Heart left ventricle (tissue), 16 donors: ENCODE results near the gene PRAMEF25. TPM values are rescaled to one million over a fixed set of nuclear protein-coding genes. Genes with fewer than 3 reads are reported as not detected.
"Not testable (repeated sequence)": the region's sequence is repeated elsewhere in the genome, so short reads cannot be mapped to it uniquely, and the experiment has no call there.

Source experiments
- ATAC-seq, 4 donors: fragments of 200-7000 bp; cut with Tn5 transposase; one replicate each; pipeline ENCODE4 v1.9.1; 2020 to 2022; ENCODE audit warnings: moderate library complexity in 4 of 4, mild to moderate bottlenecking in 3 of 4, moderate number of reproducible peaks in 1 of 4
- DNase-seq, 5 donors: peaks; one replicate each; pipeline ENCODE4 v3.0.0-alpha.2; 2020
- H3K27ac ChIP-seq, 12 donors: fragments of 200-600 bp; sonication (generic) in 4 of 12; one replicate each; pipeline versions ENCODE4 v1.5.0 to v1.8.0; 2016 to 2022; ENCODE audit warnings: mild to moderate bottlenecking in 2 of 12
- H3K27me3 ChIP-seq, 9 donors: fragments of 200-600 bp; sonication (generic) in 2 of 9; one replicate each; pipeline versions ENCODE4 v1.5.1 to v1.8.0; 2016 to 2022; ENCODE audit warnings: mild to moderate bottlenecking in 3 of 9
- H3K36me3 ChIP-seq, 9 donors: fragments of 200-600 bp; sonication (generic) in 2 of 9; one replicate each; pipeline versions ENCODE4 v1.5.0 to v1.8.0; 2018 to 2022; ENCODE audit warnings: mild to moderate bottlenecking in 2 of 9
- H3K4me1 ChIP-seq, 12 donors: fragments of 200-600 bp; sonication (generic) in 4 of 12; one replicate each; pipeline versions ENCODE4 v1.5.0 to v1.8.0; 2016 to 2022; ENCODE audit warnings: mild to moderate bottlenecking in 3 of 12
- H3K4me3 ChIP-seq, 12 donors: fragments of 200-600 bp; sonication (generic) in 4 of 12; one replicate each; pipeline versions ENCODE4 v1.5.0 to v1.8.0; 2017 to 2022; ENCODE audit warnings: mild to moderate bottlenecking in 9 of 12, moderate library complexity in 4 of 12
- H3K9me3 ChIP-seq, 12 donors: fragments of 200-600 bp; sonication (generic) in 4 of 12; one replicate each; pipeline versions ENCODE4 v1.5.0 to v1.8.0; 2016 to 2022; ENCODE audit warnings: mild to moderate bottlenecking in 1 of 12
- WGBS, 4 donors: extraction: QIAGEN DNeasy Blood & Tissue Kit in 2 of 4; methylation state at CpG; one replicate each; pipeline versions ENCODE4 v1.1.5 to v1.1.7; 2013 to 2018; 5-methylcytosine and 5-hydroxymethylcytosine counted together
- intact Hi-C, 10 donors: fragments of 100-400 bp; cut with DNase I; formaldehyde crosslinking; loops; one replicate each; pipeline versions ENCODE4 v1.11.1 to v1.14.2; 2022
- long read RNA-seq, 3 donors: library from polyadenylated mRNA; unstranded; transcript quantifications; one replicate each; pipeline ENCODE4 v2.0.0, GENCODE V29; 2020 to 2021
- polyA plus RNA-seq, 2 donors: library from polyadenylated mRNA; stranded (reverse); fragments of 200-250 nt; gene quantifications; one replicate each; pipeline ENCODE4 v1.2.3, GENCODE V29; 2013
- total RNA-seq, 9 donors: library from RNA; depleted of rRNA in 2 of 9; stranded (reverse); fragments of >200 nt in 2 of 9; fragmentation: NEBNext Ultra II Directional in 3 of 9; extraction: Animal tissue kit (Norgen Biotek cat#: 25700) in 3 of 9; gene quantifications; one replicate each; pipeline versions ENCODE4 v1.1.0 to v1.2.4, GENCODE V29; 2016 to 2023
- donor health status: ischemic (EF 13 %, LVEDD 7.1; RV severe dilation, severe dysfunction).
- donor health status: healthy with polysubstance abuse.
- donor health status: DM: no; HTN: yes; CAD: no.
- donor health status: DM: no; HTN: no; CAD: no.
- donor health status: ischemic (EF 25% LVEDD 6.9; RV normal size, moderate dysfunction).
- donor health status: ischemic (EF 25% LVEDD 5.7; RV mildly dilated, moderate dysfunction).
- donor health status: healthy.
- donor health status: DM: yes; HTN: yes; CAD: no.
- donor health status: ischemic (EF 35%, LVEDD 5.7; RV mildly dilated, moderate dysfunction).
- donor health status: nonischemic (EF 11% LVEDD 7.7; RV severe dilation, severe dysfunction).
- donor health status: DM: yes; HTN: yes; CAD: no.
- donor health status: PGD.
- donor health status: ischemic (EF 29% LVEDD 5.4; RV normal size, mild dysfunction).
- donor health status: nonischemic (EF 23%, LVEDD 6.1; RV moderate dilation, normal function).

The PRAMEF25 gene
- total RNA-seq (not detected), polyA plus RNA-seq (not detected)
- long read RNA-seq, donor 1 = 0 reads
- long read RNA-seq, donor 2 = 0 reads
- long read RNA-seq, donor 3 = 0 reads

GRCh38 chr1:13070474-13070873 lies at the start of gene PRAMEF25:
Gene PRAMEF25 (plus strand): TSS chr1:13070774. CDS start chr1:13073694, 2,920 bp downstream.
- H3K36me3 ChIP-seq, H3K4me1 ChIP-seq, ATAC-seq, H3K9me3 ChIP-seq, intact Hi-C loops, H3K27me3 ChIP-seq, H3K4me3 ChIP-seq, DNase-seq, H3K27ac ChIP-seq: not testable (repeated sequence)
- WGBS, 4 donors = no CpG with 5 or more reads among the region's 4 CpGs

GRCh38 chr1:13056475-13056874 lies 14.1 kb upstream of the PRAMEF25 start, which contains the start of gene PRAMEF27:
Gene PRAMEF27 (minus strand): TSS chr1:13056575. CDS start chr1:13053659, 2,916 bp downstream.
- DNase-seq, H3K27ac ChIP-seq, H3K9me3 ChIP-seq, H3K36me3 ChIP-seq, intact Hi-C loops, H3K4me3 ChIP-seq, H3K27me3 ChIP-seq, H3K4me1 ChIP-seq, ATAC-seq: not testable (repeated sequence)
- WGBS, 4 donors = 65 to 75% (median 70%) methylated on average over 3 of the region's 3 CpGs

- H3K4me3 ChIP-seq, H3K4me1 ChIP-seq, H3K27ac ChIP-seq, H3K9me3 ChIP-seq, intact Hi-C loops, DNase-seq, H3K36me3 ChIP-seq, ATAC-seq: not testable (repeated sequence)
- 88 to 90% (median 89%) methylated on average over 6 of the region's 6 CpGs for WGBS, 4 donors
- peaks cover 0 to 13% (median 0%) of the 10 kb centered on the region in 9 donors for H3K27me3 ChIP-seq
Measured at GRCh38 chr1:13116754-13117153, 46.2 kb downstream of the PRAMEF25 start, which contains the start of gene HNRNPCL2. Gene HNRNPCL2 (minus strand): TSS chr1:13116854. CDS start chr1:13116400, 454 bp downstream.

Other genes with a start within 250 kb of the PRAMEF25 start
- gene PRAMEF11, start 239.4 kb upstream of the PRAMEF25 start, total RNA-seq = not detected
- not detected for gene PRAMEF11, start 239.4 kb upstream of the PRAMEF25 start, polyA plus RNA-seq
- gene HNRNPCL1, start 222.1 kb upstream of the PRAMEF25 start, total RNA-seq = not detected
- gene HNRNPCL1, start 222.1 kb upstream of the PRAMEF25 start, polyA plus RNA-seq = not detected
- not detected for gene PRAMEF2, start 213.7 kb upstream of the PRAMEF25 start, total RNA-seq
- not detected for gene PRAMEF2, start 213.7 kb upstream of the PRAMEF25 start, polyA plus RNA-seq
- gene PRAMEF4, start 184.6 kb upstream of the PRAMEF25 start, total RNA-seq = not detected
- not detected for gene PRAMEF4, start 184.6 kb upstream of the PRAMEF25 start, polyA plus RNA-seq
- gene PRAMEF10, start 172.5 kb upstream of the PRAMEF25 start, total RNA-seq = not detected
- not detected for gene PRAMEF10, start 172.5 kb upstream of the PRAMEF25 start, polyA plus RNA-seq
- gene PRAMEF7, start 154.2 kb upstream of the PRAMEF25 start, total RNA-seq = not detected
- gene PRAMEF7, start 154.2 kb upstream of the PRAMEF25 start, polyA plus RNA-seq = not detected
- gene PRAMEF6, start 123.2 kb upstream of the PRAMEF25 start, total RNA-seq = not detected
- gene PRAMEF6, start 123.2 kb upstream of the PRAMEF25 start, polyA plus RNA-seq = not detected
- not detected for gene PRAMEF27, start 14.2 kb upstream of the PRAMEF25 start, total RNA-seq
- not detected for gene PRAMEF27, start 14.2 kb upstream of the PRAMEF25 start, polyA plus RNA-seq
- gene HNRNPCL3, start 10.0 kb upstream of the PRAMEF25 start, total RNA-seq = not detected
- not detected for gene HNRNPCL3, start 10.0 kb upstream of the PRAMEF25 start, polyA plus RNA-seq
- not detected for gene HNRNPCL2, start 46.1 kb downstream of the PRAMEF25 start, total RNA-seq
- not detected for gene HNRNPCL2, start 46.1 kb downstream of the PRAMEF25 start, polyA plus RNA-seq
- gene PRAMEF26, start 85.2 kb downstream of the PRAMEF25 start, total RNA-seq = not detected
- not detected for gene PRAMEF26, start 85.2 kb downstream of the PRAMEF25 start, polyA plus RNA-seq
- not detected for gene HNRNPCL4, start 94.9 kb downstream of the PRAMEF25 start, total RNA-seq
- not detected for gene HNRNPCL4, start 94.9 kb downstream of the PRAMEF25 start, polyA plus RNA-seq
- gene PRAMEF9, start 101.1 kb downstream of the PRAMEF25 start, total RNA-seq = not detected
- gene PRAMEF9, start 101.1 kb downstream of the PRAMEF25 start, polyA plus RNA-seq = not detected
- not detected for gene PRAMEF13, start 130.6 kb downstream of the PRAMEF25 start, total RNA-seq
- not detected for gene PRAMEF13, start 130.6 kb downstream of the PRAMEF25 start, polyA plus RNA-seq
- gene PRAMEF18, start 155.4 kb downstream of the PRAMEF25 start, total RNA-seq = not detected
- not detected for gene PRAMEF18, start 155.4 kb downstream of the PRAMEF25 start, polyA plus RNA-seq
- not detected for gene PRAMEF5, start 183.4 kb downstream of the PRAMEF25 start, total RNA-seq
- gene PRAMEF5, start 183.4 kb downstream of the PRAMEF25 start, polyA plus RNA-seq = not detected
- not detected for gene PRAMEF8, start 214.4 kb downstream of the PRAMEF25 start, total RNA-seq
- gene PRAMEF8, start 214.4 kb downstream of the PRAMEF25 start, polyA plus RNA-seq = not detected
- not detected for gene PRAMEF33, start 232.8 kb downstream of the PRAMEF25 start, total RNA-seq
- not detected for gene PRAMEF33, start 232.8 kb downstream of the PRAMEF25 start, polyA plus RNA-seq
- gene PRAMEF15, start 244.8 kb downstream of the PRAMEF25 start, total RNA-seq = not detected
- gene PRAMEF15, start 244.8 kb downstream of the PRAMEF25 start, polyA plus RNA-seq = not detected